ENCODE results near the gene MIS12. TPM values are rescaled to one million over a fixed set of nuclear protein-coding genes. Genes with fewer than 3 reads are reported as not detected.

Gene MIS12
- total and polyA plus RNA-seq, 2 of the 13 experiments (the other 11 are each of a cell fraction or from before 2014, with no cell fraction given): 13.4 to 28.0 TPM

DNA sequence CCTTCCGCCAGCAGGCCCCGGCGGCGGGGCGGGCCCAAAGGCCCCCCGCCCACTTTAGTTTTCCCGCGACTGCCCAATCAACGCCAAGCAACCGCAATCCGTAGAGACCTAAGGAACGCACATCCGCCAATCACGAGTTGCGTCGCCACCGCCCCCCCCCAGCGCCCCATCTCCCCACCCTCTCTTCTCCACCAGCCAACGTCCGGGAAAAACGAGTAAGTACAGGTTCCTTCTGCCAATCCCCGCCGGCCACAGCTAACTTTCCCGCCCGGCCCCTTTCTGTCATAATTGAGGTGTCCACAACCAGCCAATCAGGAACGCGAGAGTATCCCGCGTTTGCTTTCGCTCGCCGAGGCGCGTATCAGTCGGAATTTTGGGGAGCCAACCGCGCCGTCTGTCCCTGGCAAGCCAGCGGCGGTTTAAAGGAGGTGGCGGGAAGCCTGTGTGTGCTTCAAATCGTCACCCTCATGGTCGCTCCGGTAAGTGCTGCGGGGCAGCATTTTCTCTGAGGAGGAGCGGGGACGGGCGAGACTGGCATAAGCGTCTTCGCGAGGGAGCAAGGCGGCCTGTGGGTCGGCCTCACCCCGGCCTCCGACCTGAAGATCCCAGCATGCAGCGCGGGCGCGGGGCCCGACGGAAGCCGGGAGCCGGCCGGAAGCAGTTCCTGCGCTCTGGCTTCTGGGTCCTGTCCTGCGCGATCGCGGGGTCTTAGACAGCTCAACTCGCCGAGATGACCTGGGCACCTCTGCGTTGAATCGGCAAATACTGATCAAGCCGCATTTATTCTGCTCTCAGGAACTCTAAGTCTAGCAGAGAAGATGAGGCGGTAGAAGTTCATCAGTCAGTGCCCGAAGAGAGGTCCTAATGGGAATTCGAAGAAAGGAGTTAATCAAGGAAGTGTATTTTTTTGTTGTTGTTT, at the start of gene MIS12 (continued):
- TF ChIP-seq ETV5 (CRISPR knock-in tag; IDR thresholded peaks at IDR 0.05; ENCODE audit: borderline replicate concordance): peak; percentile 80
- no peak for TF ChIP-seq ZBTB38 (CRISPR knock-in tag; IDR thresholded peaks at IDR 0.05)
- TF ChIP-seq NFE2 (CRISPR knock-in tag; IDR thresholded peaks at IDR 0.05): no peak
- TF ChIP-seq ZNF446 (CRISPR knock-in tag; IDR thresholded peaks at IDR 0.05): no peak
- peak; percentile 66; the same call in 1 of the 2 replicates for TF ChIP-seq SATB2 (CRISPR knock-in tag; IDR thresholded peaks at IDR 0.05)
- TF ChIP-seq ZNF816 (CRISPR knock-in tag; IDR thresholded peaks at IDR 0.05; ENCODE audit: borderline replicate concordance): no peak
- peak; percentile 76 for TF ChIP-seq HOXA3 (CRISPR knock-in tag; IDR thresholded peaks at IDR 0.05)
- TF ChIP-seq ZFP41 (CRISPR knock-in tag; IDR thresholded peaks at IDR 0.05; ENCODE audit: borderline replicate concordance): peak; percentile 79; the same call in 1 of the 2 replicates
- TF ChIP-seq PAX8 (CRISPR knock-in tag; IDR thresholded peaks at IDR 0.05; ENCODE audit: borderline replicate concordance): 0 out of 2 replicates have a peak, but pooled peaks have one; percentile 52
- no peak for TF ChIP-seq ZNF564 (CRISPR knock-in tag; IDR thresholded peaks at IDR 0.05)
- peak; percentile 64; the same call in 1 of the 2 replicates for TF ChIP-seq HDAC2 (CRISPR knock-in tag; IDR thresholded peaks at IDR 0.05)
- TF ChIP-seq KDM3A (CRISPR knock-in tag; IDR thresholded peaks at IDR 0.05; ENCODE audit: low read depth): peak; percentile 48; the same call in 1 of the 2 replicates
- TF ChIP-seq, protein P1, sequence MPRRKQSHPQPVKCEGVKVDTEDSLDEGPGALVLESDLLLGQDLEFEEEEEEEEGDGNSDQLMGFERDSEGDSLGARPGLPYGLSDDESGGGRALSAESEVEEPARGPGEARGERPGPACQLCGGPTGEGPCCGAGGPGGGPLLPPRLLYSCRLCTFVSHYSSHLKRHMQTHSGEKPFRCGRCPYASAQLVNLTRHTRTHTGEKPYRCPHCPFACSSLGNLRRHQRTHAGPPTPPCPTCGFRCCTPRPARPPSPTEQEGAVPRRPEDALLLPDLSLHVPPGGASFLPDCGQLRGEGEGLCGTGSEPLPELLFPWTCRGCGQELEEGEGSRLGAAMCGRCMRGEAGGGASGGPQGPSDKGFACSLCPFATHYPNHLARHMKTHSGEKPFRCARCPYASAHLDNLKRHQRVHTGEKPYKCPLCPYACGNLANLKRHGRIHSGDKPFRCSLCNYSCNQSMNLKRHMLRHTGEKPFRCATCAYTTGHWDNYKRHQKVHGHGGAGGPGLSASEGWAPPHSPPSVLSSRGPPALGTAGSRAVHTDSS (CRISPR knock-in tag; conservative IDR thresholded peaks at IDR 0.05): no peak
- 0 out of 2 replicates have a peak, but pooled peaks have one; percentile 53 for TF ChIP-seq HMG20B (CRISPR knock-in tag; conservative IDR thresholded peaks at IDR 0.05)
- TF ChIP-seq, protein P2, sequence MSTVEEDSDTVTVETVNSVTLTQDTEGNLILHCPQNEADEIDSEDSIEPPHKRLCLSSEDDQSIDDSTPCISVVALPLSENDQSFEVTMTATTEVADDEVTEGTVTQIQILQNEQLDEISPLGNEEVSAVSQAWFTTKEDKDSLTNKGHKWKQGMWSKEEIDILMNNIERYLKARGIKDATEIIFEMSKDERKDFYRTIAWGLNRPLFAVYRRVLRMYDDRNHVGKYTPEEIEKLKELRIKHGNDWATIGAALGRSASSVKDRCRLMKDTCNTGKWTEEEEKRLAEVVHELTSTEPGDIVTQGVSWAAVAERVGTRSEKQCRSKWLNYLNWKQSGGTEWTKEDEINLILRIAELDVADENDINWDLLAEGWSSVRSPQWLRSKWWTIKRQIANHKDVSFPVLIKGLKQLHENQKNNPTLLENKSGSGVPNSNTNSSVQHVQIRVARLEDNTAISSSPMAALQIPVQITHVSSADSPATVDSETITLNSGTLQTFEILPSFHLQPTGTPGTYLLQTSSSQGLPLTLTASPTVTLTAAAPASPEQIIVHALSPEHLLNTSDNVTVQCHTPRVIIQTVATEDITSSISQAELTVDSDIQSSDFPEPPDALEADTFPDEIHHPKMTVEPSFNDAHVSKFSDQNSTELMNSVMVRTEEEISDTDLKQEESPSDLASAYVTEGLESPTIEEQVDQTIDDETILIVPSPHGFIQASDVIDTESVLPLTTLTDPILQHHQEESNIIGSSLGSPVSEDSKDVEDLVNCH (CRISPR knock-in tag; IDR thresholded peaks at IDR 0.05): no peak
- no peak for TF ChIP-seq SMC3 (IDR thresholded peaks at IDR 0.05; ENCODE audit: low read length)
- no peak for TF ChIP-seq ADNP (CRISPR knock-in tag; IDR thresholded peaks at IDR 0.05)
- TF ChIP-seq FOXK1 (CRISPR knock-in tag; IDR thresholded peaks at IDR 0.05; ENCODE audit: borderline replicate concordance, low read depth): peak; percentile 42; the same call in 1 of the 2 replicates
- TF ChIP-seq ZBTB37 (CRISPR knock-in tag; IDR thresholded peaks at IDR 0.05): no peak
- TF ChIP-seq ZNF703 (CRISPR knock-in tag; IDR thresholded peaks at IDR 0.05; ENCODE audit: borderline replicate concordance): peak; percentile 83
- peak; percentile 38; the same call in 1 of the 2 replicates for TF ChIP-seq TGIF2 (CRISPR knock-in tag; IDR thresholded peaks at IDR 0.05)
- TF ChIP-seq EEA1 (CRISPR knock-in tag; IDR thresholded peaks at IDR 0.05; ENCODE audit: borderline replicate concordance): no peak
- no peak for TF ChIP-seq MLX (CRISPR knock-in tag; IDR thresholded peaks at IDR 0.05)
- peak; percentile 81; the same call in 1 of the 2 replicates for TF ChIP-seq ZNF563 (CRISPR knock-in tag; IDR thresholded peaks at IDR 0.05)

Measured in HepG2 (cell line).